H1 (cell line): ENCODE data around the gene ACAD11. TPM values are rescaled to one million over a fixed set of nuclear protein-coding genes. Genes with fewer than 3 reads are reported as not detected.

ENCODE experiments used
- CTCF ChIA-PET: fragments of 300-600 bp; sonication (Branson Sonifier 250); formaldehyde crosslinking; loops from one replicate; lab custom pipeline; 2021; ENCODE audit not compliant: partially characterized antibody; lab: Charles Lee
- POLR2A ChIA-PET: fragments of 300-600 bp; sonication (Branson Sonifier 250); formaldehyde crosslinking; loops from one replicate; lab custom pipeline; 2021; ENCODE audit warnings: inconsistent platforms; ENCODE audit not compliant: partially characterized antibody; lab: Charles Lee
- DNase-seq, 2 experiments: peaks; one replicate each; pipeline versions ENCODE4 v3.0.0 to v3.0.0-alpha.2; 2010 to 2022; ENCODE audit warnings: low spot score in 2 of 2, low read depth in 1 of 2, mixed read lengths in 1 of 2
- FAIRE-seq: peaks from 2 replicates; lab custom pipeline; 2011; peaks lifted over from hg19 to GRCh38; lab: Jason Lieb, UNC
- H2AFZ ChIP-seq: 2 replicates; pipeline ENCODE4 v1.8.1; 2012; ENCODE audit warnings: low read length, inconsistent platforms
- H2AK5ac ChIP-seq: 2 replicates; pipeline ENCODE4 v1.6.1; 2013; ENCODE audit warnings: low read depth, low read length
- H2BK120ac ChIP-seq: replicated peaks from 2 replicates; pipeline ENCODE3; 2013; ENCODE audit warnings: low read depth, low read length, inconsistent platforms
- H2BK12ac ChIP-seq: 2 replicates; pipeline ENCODE4 v1.6.1; 2013; ENCODE audit warnings: low read depth, low read length
- H2BK15ac ChIP-seq: 2 replicates; pipeline ENCODE4 v1.6.1; 2013; ENCODE audit warnings: low read length
- H2BK20ac ChIP-seq: 2 replicates; pipeline ENCODE4 v1.6.1; 2013; ENCODE audit warnings: low read length
- H2BK5ac ChIP-seq: 2 replicates; pipeline ENCODE4 v1.6.1; 2013; ENCODE audit warnings: low read depth, low read length
- H3K14ac ChIP-seq: 2 replicates; pipeline ENCODE4 v1.6.1; 2013; ENCODE audit warnings: inconsistent platforms; ENCODE audit not compliant: insufficient read length
- H3K18ac ChIP-seq: 2 replicates; pipeline ENCODE4 v1.6.1; 2013; ENCODE audit warnings: low read length; ENCODE audit errors: extremely low read depth
- H3K23ac ChIP-seq: 2 replicates; pipeline ENCODE4 v1.6.1; 2013; ENCODE audit warnings: inconsistent platforms; ENCODE audit not compliant: insufficient read length
- H3K23me2 ChIP-seq: 2 replicates; pipeline ENCODE4 v1.6.1; 2013; ENCODE audit warnings: low read depth, low read length
- H3K27ac ChIP-seq: 2 replicates; pipeline ENCODE4 v1.6.1; 2011; ENCODE audit warnings: low read depth, low read length, inconsistent platforms
- H3K27me3 ChIP-seq, 4 experiments: replicated peaks in 1 of 4; 1 replicate in 1 of 4; 2 replicates in 3 of 4; pipeline versions ENCODE4 v1.6.1 to v1.8.1; 2011 to 2013; ENCODE audit warnings: low read length in 3 of 4, mild to moderate bottlenecking in 3 of 4, inconsistent platforms in 2 of 4, mixed read lengths in 2 of 4, moderate library complexity in 1 of 4; ENCODE audit not compliant: control insufficient read depth in 3 of 4, insufficient read depth in 3 of 4; ENCODE audit errors: extremely low read depth in 1 of 4
- H3K36me3 ChIP-seq, 4 experiments: 2 replicates each; pipeline versions ENCODE4 v1.6.1 to v1.8.1; 2011 to 2013; ENCODE audit warnings: mild to moderate bottlenecking in 4 of 4, low read length in 3 of 4, moderate library complexity in 2 of 4, control low read depth in 1 of 4, inconsistent platforms in 1 of 4; ENCODE audit not compliant: insufficient read depth in 4 of 4, control insufficient read depth in 2 of 4
- H3K4ac ChIP-seq: replicated peaks from 2 replicates; pipeline ENCODE3; 2013; ENCODE audit warnings: low read length, low read depth, mixed read lengths, inconsistent platforms; ENCODE audit not compliant: insufficient read length
- H3K4me1 ChIP-seq, 4 experiments: replicated peaks in 1 of 4; 1 replicate in 1 of 4; 2 replicates in 3 of 4; pipeline versions ENCODE4 v1.6.1 to v1.8.1; 2011 to 2013; ENCODE audit warnings: low read length in 3 of 4, inconsistent platforms in 2 of 4, mixed read lengths in 1 of 4; ENCODE audit not compliant: insufficient read depth in 4 of 4, control insufficient read depth in 3 of 4
- H3K4me2 ChIP-seq, 2 experiments: 2 replicates each; pipeline versions ENCODE4 v1.6.1 to v1.8.1; 2011 to 2013; ENCODE audit warnings: low read depth in 2 of 2, low read length in 2 of 2, control low read depth in 1 of 2, inconsistent platforms in 1 of 2, mild to moderate bottlenecking in 1 of 2; ENCODE audit not compliant: insufficient read depth in 1 of 2
- H3K4me3 ChIP-seq, 4 experiments: fragments of 200-600, 300-600 bp in 1 of 4; sonication (generic), shearing (Covaris generic), sonication (Bioruptor Twin) in 1 of 4; 2 replicates each; pipeline versions ENCODE4 v1.5.1 to v1.8.1; 2011 to 2016; ENCODE audit warnings: low read length in 4 of 4, low read depth in 3 of 4, control low read depth in 2 of 4, inconsistent platforms in 2 of 4, mild to moderate bottlenecking in 2 of 4, mixed read lengths in 1 of 4, moderate library complexity in 1 of 4; ENCODE audit not compliant: insufficient read depth in 2 of 4; ENCODE audit errors: extremely low read depth in 1 of 4
- H3K56ac ChIP-seq: replicated peaks from 2 replicates; pipeline ENCODE3; 2013; ENCODE audit warnings: low read depth, mild to moderate bottlenecking, mixed read lengths, low read length, inconsistent platforms; ENCODE audit not compliant: insufficient read length
- H3K79me1 ChIP-seq: 2 replicates; pipeline ENCODE4 v1.6.1; 2013; ENCODE audit warnings: low read depth, low read length, control low read depth
- H3K79me2 ChIP-seq, 2 experiments: 2 replicates each; pipeline versions ENCODE4 v1.6.1 to v1.8.1; 2012 to 2013; ENCODE audit warnings: low read length in 2 of 2, mild to moderate bottlenecking in 2 of 2, inconsistent platforms in 1 of 2; ENCODE audit not compliant: insufficient read depth in 2 of 2, control insufficient read depth in 1 of 2
- H3K9ac ChIP-seq, 4 experiments: replicated peaks in 1 of 4; 1 replicate in 1 of 4; 2 replicates in 3 of 4; pipeline versions ENCODE4 v1.6.1 to v1.8.1; 2011 to 2013; ENCODE audit warnings: low read depth in 3 of 4, low read length in 3 of 4, control low read depth in 2 of 4, mild to moderate bottlenecking in 2 of 4, moderate library complexity in 2 of 4, inconsistent platforms in 1 of 4; ENCODE audit errors: extremely low read depth in 1 of 4
- H3K9me3 ChIP-seq, 2 experiments: 2 replicates each; pipeline versions ENCODE4 v1.6.1 to v1.8.1; 2012 to 2013; ENCODE audit warnings: mild to moderate bottlenecking in 2 of 2, moderate library complexity in 2 of 2, control low read depth in 1 of 2, inconsistent platforms in 1 of 2, low read depth in 1 of 2, low read length in 1 of 2, mixed read lengths in 1 of 2; ENCODE audit not compliant: insufficient read depth in 2 of 2
- H4K20me1 ChIP-seq, 2 experiments: replicated peaks in 1 of 2; 2 replicates each; pipeline versions ENCODE3 to v1.8.1; 2011 to 2013; ENCODE audit warnings: inconsistent platforms in 2 of 2, low read length in 2 of 2, mild to moderate bottlenecking in 1 of 2; ENCODE audit not compliant: insufficient read depth in 2 of 2, control insufficient read depth in 1 of 2
- H4K5ac ChIP-seq: 2 replicates; pipeline ENCODE4 v1.6.1; 2013; ENCODE audit warnings: low read length, low read depth, mixed read lengths, inconsistent platforms; ENCODE audit not compliant: insufficient read length
- H4K8ac ChIP-seq: 2 replicates; pipeline ENCODE4 v1.8.0; 2013; ENCODE audit warnings: mild to moderate bottlenecking, moderate library complexity, low read length, inconsistent platforms; ENCODE audit not compliant: insufficient read depth; ENCODE audit errors: extremely low read depth
- H4K91ac ChIP-seq: replicated peaks from 2 replicates; pipeline ENCODE3; 2013; ENCODE audit warnings: low read length, mixed read lengths, inconsistent platforms; ENCODE audit not compliant: insufficient read length
- BRCA1 ChIP-seq: IDR thresholded peaks from 2 replicates; pipeline ENCODE4 v1.6.1; 2012; ENCODE audit warnings: low read depth, low read length, improper control_type of control experiment
- CBX5 ChIP-seq: fragments of 300-800, 300-1000 bp; sonication (generic); IDR thresholded peaks from 2 replicates; pipeline ENCODE4 v1.7.1; 2016; ENCODE audit warnings: antibody characterized with exemption, low read length, low read depth
- HDAC2 ChIP-seq, 2 experiments: fragments of 300-600 bp in 1 of 2; sonication (generic) in 1 of 2; IDR thresholded peaks; 2 replicates each; pipeline ENCODE4 v1.6.1; 2011 to 2012; ENCODE audit warnings: low read depth in 2 of 2, low read length in 2 of 2, mild to moderate bottlenecking in 2 of 2, moderate library complexity in 2 of 2, borderline replicate concordance in 1 of 2, inconsistent platforms in 1 of 2
- JUND ChIP-seq: IDR thresholded peaks from 2 replicates; pipeline ENCODE4 v1.6.1; 2011; ENCODE audit warnings: mild to moderate bottlenecking, improper control_type of control experiment, low read length
- PHF8 ChIP-seq: fragments of 200-600 bp; sonication (generic); conservative IDR thresholded peaks from 2 replicates; pipeline ENCODE4 v1.7.1; 2012; ENCODE audit warnings: low read depth, mild to moderate bottlenecking, inconsistent platforms, low read length, moderate library complexity
- SUZ12 ChIP-seq: fragments of 200-600 bp; sonication (generic); IDR thresholded peaks from 2 replicates; pipeline ENCODE4 v1.6.1; 2012; ENCODE audit warnings: mild to moderate bottlenecking, inconsistent platforms, low read length, moderate library complexity, mixed read lengths
- TEAD4 ChIP-seq: IDR thresholded peaks from 2 replicates; pipeline ENCODE4 v1.6.1; 2012; ENCODE audit warnings: low read depth, low read length, inconsistent platforms, mixed read lengths
- YY1 ChIP-seq: IDR thresholded peaks from 2 replicates; pipeline ENCODE4 v1.6.1; 2011; ENCODE audit warnings: low read depth, mild to moderate bottlenecking, low read length
- polyA plus RNA-seq, 7 experiments: library from polyadenylated mRNA; depleted of rRNA in 3 of 7; stranded (reverse) in 5 of 7; unstranded in 2 of 7; fragments of >200 nt in 5 of 7; fragments of 200-250 nt in 2 of 7; gene quantifications; 1 replicate in 5 of 7; 2 replicates in 1 of 7; 4 replicates in 1 of 7; pipeline versions ENCODE4 v1.2.1 to v1.2.3, GENCODE V29; 2011 to 2013; ENCODE audit warnings: missing spikeins in 2 of 7, mixed read lengths in 2 of 7
- total RNA-seq: library from RNA; stranded (reverse); fragmentation: NEBNext Ultra II Directional; extraction: Animal tissue kit (Norgen Biotek cat#: 25700); gene quantifications from 2 replicates; pipeline ENCODE4 v1.2.1, GENCODE V29; 2021

The ACAD11 gene
- total and polyA plus RNA-seq, 2 of the 8 experiments (the other 6 are each of a cell fraction or from before 2014, with no cell fraction given) = 5.5 to 11.0 TPM

- Histone ChIP-seq H3K4me3 (no peak overlapping the region), H2BK120ac (no peak overlapping the region), H3K4me1 (no peaks in the 10 kb centered on the region; a peak in 1 of 7 replicates), H3K27me3 (no peaks in the 10 kb centered on the region), H3K23me2 (no peaks in the 10 kb centered on the region), H4K5ac (no peak overlapping the region), H3K18ac (no peak overlapping the region), H2BK12ac (no peak overlapping the region), H3K9me3 (no peaks in the 10 kb centered on the region), H2BK20ac (no peak overlapping the region), H2BK15ac (no peak overlapping the region), H3K56ac (no peak overlapping the region), H3K79me2 (no peaks in the 10 kb centered on the region), H3K9ac (no peak overlapping the region), H3K79me1 (no peaks in the 10 kb centered on the region), H4K91ac (no peak overlapping the region), H3K4ac (no peak overlapping the region), H4K8ac (no peak overlapping the region), H2AK5ac (no peak overlapping the region), H3K23ac (no peak overlapping the region), H3K36me3 (no peaks in the 10 kb centered on the region), H3K14ac (no peak overlapping the region), H3K27ac (no peak overlapping the region), H3K4me2 (no peak overlapping the region), H4K20me1 (no peaks in the 10 kb centered on the region), H2AFZ (no peak overlapping the region), H2BK5ac (no peak overlapping the region)
- FAIRE-seq (no peak), DNase-seq (no peak)
- no peak for TF ChIP-seq PHF8
- no peak for TF ChIP-seq HDAC2 (IDR thresholded peaks at IDR 0.05; ENCODE audit: borderline replicate concordance in 1 of 2, low read depth in 2 of 2, low read length in 2 of 2)
- TF ChIP-seq CBX5 = no peak
- no peak for TF ChIP-seq SUZ12
- TF ChIP-seq TEAD4 = no peak
- no peak for TF ChIP-seq YY1
- no peak for TF ChIP-seq BRCA1
- TF ChIP-seq JUND = no peak
- ChIA-PET CTCF (no interaction called here), POLR2A (no interaction called here)
Measured at GRCh38 chr3:132592216-132592615, 67.4 kb downstream of the ACAD11 start.
